Islet precursor cell (in vitro differentiated cells): ENCODE data around the gene CBX8.
"Not testable (repeated sequence)": the region's sequence is repeated elsewhere in the genome, so short reads cannot be mapped to it uniquely, and the experiment has no call there.

ENCODE experiments used
- DNase-seq: peaks from one replicate; pipeline ENCODE4 v3.0.0-alpha.2; 2018

Gene CBX8

GRCh38 chr17:79777120-79777893 is 19.6 kb downstream of the CBX8 start:
- DNase-seq: peak; percentile 85

GRCh38 chr17:79776376-79777119 is 20.3 kb downstream of the CBX8 start:
- DNase-seq: no peak

GRCh38 chr17:79775632-79776031 is 21.2 kb downstream of the CBX8 start:
- no peak for DNase-seq

GRCh38 chr17:79774561-79774975 is 22.3 kb downstream of the CBX8 start:
- no peak for DNase-seq

- not testable (repeated sequence) for DNase-seq
These were observed 24.2 kb downstream of the CBX8 start for GRCh38 chr17:79772726-79773125.

GRCh38 chr17:79771276-79771675 is 25.6 kb downstream of the CBX8 start:
- no peak for DNase-seq

- DNase-seq: no peak
These were observed 27.0 kb downstream of the CBX8 start for GRCh38 chr17:79769570-79770506.

- DNase-seq: no peak
These were observed 31.2 kb downstream of the CBX8 start for GRCh38 chr17:79765708-79766107.

GRCh38 chr17:79761894-79762589 is 34.8 kb downstream of the CBX8 start:
- no peak for DNase-seq

- DNase-seq: no peak
These were observed 36.5 kb downstream of the CBX8 start for GRCh38 chr17:79760197-79760906.

- DNase-seq: no peak
These were observed 38.6 kb downstream of the CBX8 start for GRCh38 chr17:79758271-79758670.

GRCh38 chr17:79757140-79757745 is 39.6 kb downstream of the CBX8 start:
- DNase-seq: no peak

GRCh38 chr17:79755591-79755990 is 41.3 kb downstream of the CBX8 start:
- DNase-seq: no peak

GRCh38 chr17:79754903-79755302 is 42.0 kb downstream of the CBX8 start:
- not testable (repeated sequence) for DNase-seq

GRCh38 chr17:79754370-79754769 is 42.5 kb downstream of the CBX8 start:
- no peak for DNase-seq

- no peak for DNase-seq
These were observed 44.7 kb downstream of the CBX8 start for GRCh38 chr17:79752175-79752574.

- no peak for DNase-seq
These were observed 46.0 kb downstream of the CBX8 start for GRCh38 chr17:79750650-79751545.

- no peak for DNase-seq
These were observed 46.9 kb downstream of the CBX8 start for GRCh38 chr17:79749958-79750357.

- DNase-seq: no peak
These were observed 47.6 kb downstream of the CBX8 start for GRCh38 chr17:79749156-79749815.
